ENCODE results near the gene MGME1.

DNA sequence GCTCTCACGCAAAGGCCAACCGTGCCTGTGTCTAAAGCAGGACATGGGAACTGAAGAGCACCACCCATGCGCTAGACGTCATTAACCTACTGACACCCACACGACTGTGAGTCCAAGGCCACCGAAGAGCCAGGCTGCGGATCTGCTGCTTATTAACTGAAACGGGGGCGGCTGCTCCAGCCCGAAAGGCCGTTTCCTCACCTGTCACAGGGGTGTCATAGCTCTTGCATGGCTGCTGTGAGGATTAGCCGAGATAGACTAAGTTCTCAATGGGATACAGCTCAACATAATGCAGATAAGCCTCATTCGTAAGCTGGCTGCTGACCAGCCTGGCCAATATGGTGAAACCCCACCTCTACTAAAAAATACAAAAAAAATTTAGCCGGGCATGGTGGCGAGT is 62.2 kb downstream of the MGME1 start:
- no peak for TF ChIP-seq EZH2 (IDR thresholded peaks at IDR 0.05; ENCODE audit: low read length, missing control alignments)
- TF ChIP-seq, protein P1, sequence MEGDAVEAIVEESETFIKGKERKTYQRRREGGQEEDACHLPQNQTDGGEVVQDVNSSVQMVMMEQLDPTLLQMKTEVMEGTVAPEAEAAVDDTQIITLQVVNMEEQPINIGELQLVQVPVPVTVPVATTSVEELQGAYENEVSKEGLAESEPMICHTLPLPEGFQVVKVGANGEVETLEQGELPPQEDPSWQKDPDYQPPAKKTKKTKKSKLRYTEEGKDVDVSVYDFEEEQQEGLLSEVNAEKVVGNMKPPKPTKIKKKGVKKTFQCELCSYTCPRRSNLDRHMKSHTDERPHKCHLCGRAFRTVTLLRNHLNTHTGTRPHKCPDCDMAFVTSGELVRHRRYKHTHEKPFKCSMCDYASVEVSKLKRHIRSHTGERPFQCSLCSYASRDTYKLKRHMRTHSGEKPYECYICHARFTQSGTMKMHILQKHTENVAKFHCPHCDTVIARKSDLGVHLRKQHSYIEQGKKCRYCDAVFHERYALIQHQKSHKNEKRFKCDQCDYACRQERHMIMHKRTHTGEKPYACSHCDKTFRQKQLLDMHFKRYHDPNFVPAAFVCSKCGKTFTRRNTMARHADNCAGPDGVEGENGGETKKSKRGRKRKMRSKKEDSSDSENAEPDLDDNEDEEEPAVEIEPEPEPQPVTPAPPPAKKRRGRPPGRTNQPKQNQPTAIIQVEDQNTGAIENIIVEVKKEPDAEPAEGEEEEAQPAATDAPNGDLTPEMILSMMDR (conservative IDR thresholded peaks at IDR 0.05 in 1 of 2, IDR thresholded peaks at IDR 0.05 in 1 of 2; ENCODE audit: low read depth in 1 of 2, low read length in 2 of 2), result no peak

Measured in fibroblast of lung (primary cell).